PC-9 (cell line): ENCODE measurements around the gene ASB13. TPM values are rescaled to one million over a fixed set of nuclear protein-coding genes. Genes with fewer than 3 reads are reported as not detected.
"Not testable (repeated sequence)": the region's sequence is repeated elsewhere in the genome, so short reads cannot be mapped to it uniquely, and the experiment has no call there.

Experiments used
- BruUV-seq: library from RNA; stranded (reverse); fragments of 400-500 nt; replicated peaks from 2 replicates; lab custom pipeline; 2021; lab: Mats Ljungman, UMichigan
- CTCF ChIA-PET: fragments of 300-600 bp; sonication (Branson Sonifier 250); formaldehyde crosslinking; loops from one replicate; lab custom pipeline; 2022; ENCODE audit warnings: antibody characterized with exemption; lab: Charles Lee
- POLR2A ChIA-PET: fragments of 300-600 bp; sonication (Branson Sonifier 250); formaldehyde crosslinking; loops from one replicate; lab custom pipeline; 2022; ENCODE audit warnings: antibody characterized with exemption; ENCODE audit not compliant: unreplicated experiment; lab: Charles Lee
- DNase-seq, 2 experiments: peaks; one replicate each; pipeline versions ENCODE4 v3.0.0 to v3.0.0-alpha.2; 2015 to 2022; ENCODE audit warnings: mixed read lengths in 1 of 2
- H2AFZ ChIP-seq: fragments of 200-600 bp; sonication (generic); 2 replicates; pipeline ENCODE4 v1.8.1; 2017; ENCODE audit warnings: antibody characterized with exemption
- H3F3A ChIP-seq: fragments of 200-600 bp; sonication (generic); 2 replicates; pipeline ENCODE4 v1.8.1; 2017; ENCODE audit warnings: antibody characterized with exemption, mild to moderate bottlenecking, low read depth; ENCODE audit not compliant: insufficient read depth
- H3K27ac ChIP-seq: fragments of 200-600 bp; sonication (generic); 2 replicates; pipeline ENCODE4 v1.6.1; 2016; ENCODE audit warnings: mixed run types
- H3K27me3 ChIP-seq: fragments of 200-600 bp; sonication (generic); 2 replicates; pipeline ENCODE4 v1.6.1; 2016; ENCODE audit warnings: low read depth, mixed run types; ENCODE audit not compliant: insufficient read depth
- H3K36me3 ChIP-seq: fragments of 200-600 bp; sonication (generic); 2 replicates; pipeline ENCODE4 v1.6.1; 2016; ENCODE audit warnings: low read depth, mixed run types
- H3K4me1 ChIP-seq: fragments of 200-600 bp; sonication (generic); replicated peaks from 2 replicates; pipeline ENCODE4 v1.6.1; 2016; ENCODE audit warnings: mixed run types; ENCODE audit not compliant: insufficient read depth
- H3K4me2 ChIP-seq: fragments of 200-600 bp; sonication (generic); 2 replicates; pipeline ENCODE4 v1.6.1; 2017; ENCODE audit warnings: mixed run types
- H3K4me3 ChIP-seq: fragments of 200-600 bp; sonication (generic); 2 replicates; pipeline ENCODE4 v1.6.1; 2016; ENCODE audit warnings: mixed run types
- H3K79me2 ChIP-seq: fragments of 200-600 bp; sonication (generic); 2 replicates; pipeline ENCODE4 v1.6.1; 2017; ENCODE audit warnings: low read depth, mixed run types
- H3K9me2 ChIP-seq: fragments of 200-600 bp; sonication (generic); 2 replicates; pipeline ENCODE4 v1.8.1; 2017; ENCODE audit warnings: mild to moderate bottlenecking; ENCODE audit not compliant: insufficient read depth
- H3K9me3 ChIP-seq: fragments of 200-600 bp; sonication (generic); 2 replicates; pipeline ENCODE4 v1.8.1; 2016; ENCODE audit warnings: low read depth; ENCODE audit not compliant: insufficient read depth
- H4K20me1 ChIP-seq: fragments of 200-600 bp; sonication (generic); 2 replicates; pipeline ENCODE4 v1.8.1; 2017; ENCODE audit not compliant: insufficient read depth
- CTCF ChIP-seq: fragments of 200-600 bp; sonication (generic); conservative IDR thresholded peaks from 2 replicates; pipeline ENCODE4 v1.6.1; 2017; ENCODE audit warnings: mixed run types, antibody characterized with exemption, mild to moderate bottlenecking, moderate library complexity
- EZH2 ChIP-seq: fragments of 200-600 bp; sonication (generic); IDR thresholded peaks from 2 replicates; pipeline ENCODE4 v1.8.0; 2017; ENCODE audit warnings: antibody characterized with exemption, low read depth
- intact Hi-C: fragments of 100-400 bp; cut with micrococcal nuclease; formaldehyde crosslinking; loops from one replicate; pipeline ENCODE4 v1.10.0; 2022; ENCODE audit not compliant: unreplicated experiment
- total RNA-seq: library from RNA; stranded (reverse); gene quantifications from 2 replicates; pipeline ENCODE4 v1.2.3, GENCODE V29; 2021

The ASB13 gene
- total RNA-seq, 1 experiment from 2014 or later: 22.2 TPM

- Histone ChIP-seq H3K4me1 (peaks cover 70% of the 10 kb centered on the region), H2AFZ (no peak overlapping the region), H3K27ac (peak overlapping the region; percentile 87), H3K36me3 (no peaks in the 10 kb centered on the region), H3K4me2 (peak overlapping the region; percentile 91), H4K20me1 (no peaks in the 10 kb centered on the region), H3K4me3 (peak overlapping the region; percentile 64), H3K79me2 (peaks cover 28% of the 10 kb centered on the region), H3K9me3 (no peaks in the 10 kb centered on the region), H3K9me2 (no peaks in the 10 kb centered on the region), H3K27me3 (no peaks in the 10 kb centered on the region), H3F3A (peaks cover 31% of the 10 kb centered on the region)
- TSS peak; percentile 76 for BruUV-seq
- no peak for DNase-seq
- intact Hi-C loops: no loop called here
- CTCF ChIA-PET: interaction anchor here (1.6 to 2.5 kb wide), 2 partner anchors 12 to 27 kb away, joined by 5 to 8 read pairs; no protein-coding TSS in a partner anchor
- TF ChIP-seq CTCF (no peak), EZH2 (no peak)
- POLR2A ChIA-PET: interaction anchor here (0.6 to 1.0 kb wide), 3 partner anchors 10 to 29 kb away, joined by 4 to 7 read pairs (median 4); no protein-coding TSS in a partner anchor
Observed at GRCh38 chr10:5595591-5595990, 70.8 kb downstream of the ASB13 start.

- Histone ChIP-seq H3K4me3 (peak overlapping the region; percentile 64), H3K9me3 (no peaks in the 10 kb centered on the region), H3F3A (peaks cover 36% of the 10 kb centered on the region), H4K20me1 (no peaks in the 10 kb centered on the region), H3K36me3 (no peaks in the 10 kb centered on the region), H3K27me3 (no peaks in the 10 kb centered on the region), H2AFZ (no peak overlapping the region), H3K4me2 (peak overlapping the region; percentile 91), H3K4me1 (peaks cover 75% of the 10 kb centered on the region), H3K79me2 (peaks cover 28% of the 10 kb centered on the region), H3K27ac (peak overlapping the region; percentile 87), H3K9me2 (no peaks in the 10 kb centered on the region)
- no peak for TF ChIP-seq EZH2
- no peak for TF ChIP-seq CTCF
- intact Hi-C loops: no loop called here
- DNase-seq: peak in 1 of 2 experiments; percentile 46
- CTCF ChIA-PET: interaction anchor here (2.5 kb wide), 1 partner anchor 28 kb away, joined by 8 read pairs; no protein-coding TSS in a partner anchor
- BruUV-seq: no TSS peak
- POLR2A ChIA-PET: interaction anchor here (0.6 to 1.0 kb wide), 5 partner anchors 9 to 743 kb away, joined by 4 to 9 read pairs (median 5); no protein-coding TSS in a partner anchor
Observed at GRCh38 chr10:5595095-5595494, 71.3 kb downstream of the ASB13 start.

GRCh38 chr10:5594271-5595049 is 71.9 kb downstream of the ASB13 start:
- H3K27me3 ChIP-seq: no peaks in the 10 kb centered on the region
- DNase-seq: no peak
- no TSS peak for BruUV-seq
- peaks cover 42% of the 10 kb centered on the region for H3F3A ChIP-seq
- H3K9me3 ChIP-seq: no peaks in the 10 kb centered on the region
- H3K4me2 ChIP-seq: peak overlapping the region; percentile 91
- H2AFZ ChIP-seq: no peak overlapping the region
- intact Hi-C loops: no loop called here
- peak overlapping the region; percentile 64; the same call in 1 of the 2 replicates for H3K4me3 ChIP-seq
- CTCF ChIA-PET: interaction anchor here (0.7 to 2.5 kb wide), 3 partner anchors 28 to 502 kb away, joined by 4 to 8 read pairs (median 5); no protein-coding TSS in a partner anchor
- peak overlapping the region; percentile 87 for H3K27ac ChIP-seq
- H3K36me3 ChIP-seq: no peaks in the 10 kb centered on the region
- H3K9me2 ChIP-seq: no peaks in the 10 kb centered on the region
- H4K20me1 ChIP-seq: no peaks in the 10 kb centered on the region
- POLR2A ChIA-PET: interaction anchor here (0.5 to 1.0 kb wide), 7 partner anchors 9 to 742 kb away, joined by 4 to 9 read pairs (median 5); no protein-coding TSS in a partner anchor
- H3K4me1 ChIP-seq: peaks cover 81% of the 10 kb centered on the region
- no peak for TF ChIP-seq CTCF
- no peak for TF ChIP-seq EZH2
- peaks cover 28% of the 10 kb centered on the region for H3K79me2 ChIP-seq

- H3K27ac ChIP-seq, DNase-seq, H3K4me3 ChIP-seq, H3K27me3 ChIP-seq, H4K20me1 ChIP-seq, POLR2A ChIA-PET, CTCF ChIA-PET, H3K9me3 ChIP-seq, H3K9me2 ChIP-seq, H3K36me3 ChIP-seq, BruUV-seq, intact Hi-C loops, H2AFZ ChIP-seq: not testable (repeated sequence)
- H3K4me2 ChIP-seq: peak overlapping the region; percentile 91; the same call in 1 of the 2 replicates
- peaks cover 28% of the 10 kb centered on the region for H3K79me2 ChIP-seq
- H3F3A ChIP-seq: peaks cover 54% of the 10 kb centered on the region
- H3K4me1 ChIP-seq: peaks cover 93% of the 10 kb centered on the region
Observed at GRCh38 chr10:5593347-5593746, 73.0 kb downstream of the ASB13 start.
